GM12801 (cell line): ENCODE measurements around the gene TM4SF20.
"Not testable (repeated sequence)": the region's sequence is repeated elsewhere in the genome, so short reads cannot be mapped to it uniquely, and the experiment has no call there.

Experiments used
- TF ChIP-seq, protein P1 (sequence below): IDR thresholded peaks from one replicate; pipeline ENCODE4 v1.5.1; 2011; ENCODE audit warnings: control low read depth; ENCODE audit not compliant: insufficient read length; ENCODE audit errors: extremely low read depth

TM4SF20 gene

DNA sequence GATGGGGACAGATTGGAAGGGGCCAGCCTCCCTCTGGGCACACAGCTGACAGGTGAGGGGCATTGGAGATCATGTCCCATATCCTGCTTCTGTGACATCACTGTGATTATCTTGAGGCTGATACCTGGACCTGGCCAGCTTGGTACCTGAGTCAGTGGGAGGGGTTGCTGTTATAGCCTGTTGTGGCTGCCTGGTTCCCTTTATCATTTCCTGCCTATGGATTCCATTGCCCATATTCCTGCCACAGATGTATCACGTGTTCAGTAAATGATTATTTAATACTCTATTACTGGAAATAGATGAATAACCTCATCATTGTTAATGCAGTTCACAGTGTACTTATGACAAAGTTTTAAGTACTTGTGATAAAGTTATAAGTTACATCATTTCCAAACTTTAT is 16.4 kb upstream of the TM4SF20 start:
- TF ChIP-seq, protein P1, sequence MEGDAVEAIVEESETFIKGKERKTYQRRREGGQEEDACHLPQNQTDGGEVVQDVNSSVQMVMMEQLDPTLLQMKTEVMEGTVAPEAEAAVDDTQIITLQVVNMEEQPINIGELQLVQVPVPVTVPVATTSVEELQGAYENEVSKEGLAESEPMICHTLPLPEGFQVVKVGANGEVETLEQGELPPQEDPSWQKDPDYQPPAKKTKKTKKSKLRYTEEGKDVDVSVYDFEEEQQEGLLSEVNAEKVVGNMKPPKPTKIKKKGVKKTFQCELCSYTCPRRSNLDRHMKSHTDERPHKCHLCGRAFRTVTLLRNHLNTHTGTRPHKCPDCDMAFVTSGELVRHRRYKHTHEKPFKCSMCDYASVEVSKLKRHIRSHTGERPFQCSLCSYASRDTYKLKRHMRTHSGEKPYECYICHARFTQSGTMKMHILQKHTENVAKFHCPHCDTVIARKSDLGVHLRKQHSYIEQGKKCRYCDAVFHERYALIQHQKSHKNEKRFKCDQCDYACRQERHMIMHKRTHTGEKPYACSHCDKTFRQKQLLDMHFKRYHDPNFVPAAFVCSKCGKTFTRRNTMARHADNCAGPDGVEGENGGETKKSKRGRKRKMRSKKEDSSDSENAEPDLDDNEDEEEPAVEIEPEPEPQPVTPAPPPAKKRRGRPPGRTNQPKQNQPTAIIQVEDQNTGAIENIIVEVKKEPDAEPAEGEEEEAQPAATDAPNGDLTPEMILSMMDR, result no peak

DNA sequence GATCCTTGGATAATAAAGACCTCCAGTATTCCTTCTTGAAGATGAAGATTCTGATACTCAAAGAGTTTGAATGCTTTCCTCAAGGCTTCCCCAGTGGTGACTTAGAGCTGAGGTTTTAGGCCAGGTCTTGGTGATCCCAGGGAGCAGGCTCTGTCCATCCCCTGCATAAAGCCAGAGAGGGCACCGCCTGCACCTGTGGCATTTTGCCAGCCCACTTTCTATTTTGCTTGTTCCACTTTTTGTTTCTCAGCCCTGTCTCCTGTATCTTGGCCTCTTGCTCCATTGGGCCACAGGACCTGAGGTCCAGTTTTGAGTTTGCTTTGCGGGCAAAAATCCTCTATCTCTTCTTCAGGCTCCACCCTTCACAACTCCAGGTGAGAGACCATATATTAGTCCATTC is 15.3 kb upstream of the TM4SF20 start:
- TF ChIP-seq, protein P1, result no peak

DNA sequence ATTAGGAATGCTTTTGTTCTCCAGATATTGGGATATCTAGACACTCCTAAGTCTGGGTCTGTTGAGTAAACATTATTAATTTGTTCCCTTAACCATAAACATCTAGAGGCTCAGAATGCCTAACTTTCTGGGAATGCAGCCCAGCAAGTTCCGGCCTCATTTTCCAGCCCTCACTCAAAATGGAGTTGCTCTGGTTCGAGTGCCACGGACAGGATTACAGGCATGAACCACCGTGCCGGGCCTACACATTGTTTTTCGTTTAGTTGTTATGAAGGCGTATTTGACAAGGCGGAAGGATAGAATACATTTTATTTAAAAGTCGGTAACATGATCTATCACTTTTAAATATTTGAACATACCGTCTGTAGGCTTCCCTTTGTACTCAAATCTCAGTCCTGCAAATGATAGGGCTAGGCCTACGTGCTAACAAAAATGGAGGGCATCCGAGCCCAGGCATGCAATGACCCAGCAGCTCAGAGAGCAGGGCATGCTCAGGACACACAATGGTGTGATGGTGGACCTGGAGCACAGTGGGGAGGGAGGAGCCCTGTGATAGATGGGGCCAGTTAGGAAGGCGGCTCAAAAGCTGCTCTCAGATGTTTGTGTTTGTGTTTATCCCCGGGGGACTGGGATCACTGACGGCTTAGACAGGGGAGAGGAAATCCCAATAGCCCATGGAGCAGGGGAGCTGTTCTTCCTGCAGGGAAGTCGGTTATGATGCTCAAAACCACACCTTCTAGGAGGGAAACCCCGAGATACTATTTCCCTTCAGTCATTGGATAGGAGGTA is 11.6 kb upstream of the TM4SF20 start:
- TF ChIP-seq, protein P1, result no peak

DNA sequence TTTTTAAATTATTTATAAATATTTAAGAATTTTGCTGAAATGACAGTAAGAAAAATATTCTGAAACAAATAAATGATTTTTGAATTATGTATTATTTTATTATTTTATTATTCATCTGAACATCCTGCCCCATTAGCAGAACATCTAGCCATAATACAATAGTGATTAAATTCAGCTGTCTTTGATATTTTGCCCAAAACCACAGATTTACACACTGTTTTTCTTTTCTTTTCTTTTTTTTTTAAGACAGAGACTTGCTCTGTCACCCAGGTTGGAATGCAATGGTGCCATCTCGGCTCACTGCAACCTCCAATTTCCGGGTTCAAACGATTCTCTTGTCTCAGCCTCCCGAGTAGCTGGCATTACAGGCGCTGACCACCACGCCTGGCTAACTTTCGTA is 10.6 kb upstream of the TM4SF20 start:
- TF ChIP-seq, protein P1, result no peak

DNA sequence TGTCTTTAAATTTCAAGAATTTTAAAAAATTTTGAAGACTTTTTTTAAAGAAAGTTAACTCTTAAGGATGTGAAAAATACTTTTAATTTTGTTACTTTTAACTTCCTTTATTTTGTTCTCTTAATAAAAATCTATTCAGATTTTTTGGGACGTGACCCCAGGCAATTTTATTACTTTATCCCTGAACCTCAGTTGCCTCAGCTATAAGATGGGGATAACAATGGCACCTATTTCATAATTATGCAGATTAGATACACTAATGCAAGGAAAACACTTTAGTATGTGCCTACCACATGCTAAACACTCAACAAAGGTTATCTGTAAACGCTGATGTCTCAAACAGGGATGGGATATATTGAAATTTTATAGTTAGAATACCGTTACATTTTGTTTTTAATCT is 10.1 kb upstream of the TM4SF20 start:
- TF ChIP-seq, protein P1, result no peak

DNA sequence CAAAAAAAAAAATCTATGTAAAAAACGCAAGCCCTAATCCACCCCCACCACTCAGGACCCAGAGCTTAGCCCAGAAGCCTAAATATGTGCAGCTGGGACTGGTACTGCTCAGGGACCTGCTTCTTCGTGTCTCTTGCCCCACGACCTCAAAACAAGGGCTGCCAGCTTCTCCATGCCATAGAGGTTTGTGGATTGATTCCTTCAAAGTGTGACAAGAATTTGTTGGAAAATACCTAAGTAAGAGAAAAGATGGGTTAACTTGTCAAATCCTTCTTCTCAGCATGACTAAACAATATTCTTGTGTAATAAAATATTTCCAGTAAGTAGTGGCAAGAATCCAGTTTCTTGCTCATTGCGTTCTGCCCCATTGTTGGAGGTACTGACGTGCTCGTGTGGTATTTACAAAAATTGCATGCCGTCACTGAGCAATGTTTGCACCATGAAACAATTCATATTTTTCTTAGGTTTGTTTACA is 9.5 kb upstream of the TM4SF20 start:
- TF ChIP-seq, protein P1, result no peak

DNA sequence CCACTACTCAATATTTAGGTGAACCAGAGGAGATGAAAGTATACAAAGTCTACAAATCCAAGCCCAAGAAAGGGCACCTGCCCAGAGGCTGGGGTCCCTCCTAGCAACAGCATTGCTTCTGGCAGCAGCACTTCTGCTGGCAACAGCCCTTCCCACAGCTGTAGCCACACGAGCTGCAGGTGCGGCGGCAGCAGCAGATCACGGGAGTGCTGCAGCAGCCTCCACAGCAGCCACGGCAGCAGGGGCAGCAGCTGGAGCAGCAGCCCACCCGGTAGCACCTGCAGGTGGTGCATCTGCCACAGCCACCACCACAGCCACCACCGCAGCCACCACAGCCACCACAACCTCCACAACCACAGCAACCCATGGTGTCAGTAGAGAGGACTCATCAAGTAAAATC is 8.5 kb upstream of the TM4SF20 start, which contains the start of gene SCYGR1:
TSS of gene SCYGR1 (minus strand) at position 367 of the 400 bp plus-strand sequence. CDS start at position 367, 0 bp downstream.
- TF ChIP-seq, protein P1, result not testable (repeated sequence)
